Gastrocnemius medialis (tissue), 4 donors: ENCODE results near the gene ANKRD36C.
"Not testable (repeated sequence)": the region's sequence is repeated elsewhere in the genome, so short reads cannot be mapped to it uniquely, and the experiment has no call there.

Source experiments
- POLR2A ChIP-seq, 2 donors: fragments of 450-650 bp; IDR thresholded peaks; one replicate each; pipeline ENCODE4 v1.6.1; 2017; ENCODE audit warnings: antibody characterized with exemption in 2 of 2, mild to moderate bottlenecking in 2 of 2, moderate library complexity in 2 of 2
- TF ChIP-seq, protein P1 (sequence below), 5 experiments: fragments of 450-650 bp in 3 of 5; fragments of 200-600 bp in 2 of 5; sonication (generic) in 2 of 5; IDR thresholded peaks in 4 of 5; conservative IDR thresholded peaks in 1 of 5; 1 replicate in 4 of 5; 2 replicates in 1 of 5; pipeline ENCODE4 v1.5.1; 2016 to 2019; ENCODE audit warnings: antibody characterized with exemption in 5 of 5, mild to moderate bottlenecking in 3 of 5, moderate library complexity in 3 of 5

DNA sequence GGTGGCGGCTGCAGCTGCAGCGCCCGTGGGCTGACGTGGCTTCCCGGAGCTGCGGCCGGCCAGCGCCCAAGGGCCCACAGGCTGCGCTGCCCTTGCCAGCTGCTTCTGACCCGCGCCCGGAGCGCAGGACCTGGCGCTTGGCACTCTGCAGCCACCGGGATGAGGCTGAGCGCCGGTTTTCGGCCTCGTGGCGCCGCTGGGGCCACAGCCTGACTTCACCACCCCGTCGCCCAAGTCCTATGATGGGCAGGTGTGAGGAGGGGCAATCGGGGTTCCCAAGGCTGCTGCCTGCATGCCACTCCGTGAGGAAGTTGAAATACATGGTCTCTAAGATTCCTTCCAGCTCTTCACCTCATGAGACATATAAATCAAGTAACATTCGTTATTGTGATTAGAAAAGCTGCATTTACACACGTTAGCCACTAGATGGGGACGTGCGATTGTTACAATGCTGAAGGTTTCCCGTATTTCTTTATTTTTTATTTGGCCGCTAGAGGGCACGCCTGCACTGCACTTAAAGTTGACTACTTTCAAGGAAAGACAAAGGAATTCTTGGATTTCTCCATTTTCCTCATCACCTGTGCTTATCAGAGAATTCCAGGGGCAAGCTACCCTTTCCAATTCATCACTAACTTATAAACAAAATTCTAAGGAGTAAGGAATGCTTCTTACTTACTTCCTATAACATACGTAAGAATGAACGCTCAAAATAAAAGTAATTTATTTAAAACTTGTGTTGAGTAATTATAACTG lies 1.1 kb upstream of the ANKRD36C start:
- TF ChIP-seq, protein P1, sequence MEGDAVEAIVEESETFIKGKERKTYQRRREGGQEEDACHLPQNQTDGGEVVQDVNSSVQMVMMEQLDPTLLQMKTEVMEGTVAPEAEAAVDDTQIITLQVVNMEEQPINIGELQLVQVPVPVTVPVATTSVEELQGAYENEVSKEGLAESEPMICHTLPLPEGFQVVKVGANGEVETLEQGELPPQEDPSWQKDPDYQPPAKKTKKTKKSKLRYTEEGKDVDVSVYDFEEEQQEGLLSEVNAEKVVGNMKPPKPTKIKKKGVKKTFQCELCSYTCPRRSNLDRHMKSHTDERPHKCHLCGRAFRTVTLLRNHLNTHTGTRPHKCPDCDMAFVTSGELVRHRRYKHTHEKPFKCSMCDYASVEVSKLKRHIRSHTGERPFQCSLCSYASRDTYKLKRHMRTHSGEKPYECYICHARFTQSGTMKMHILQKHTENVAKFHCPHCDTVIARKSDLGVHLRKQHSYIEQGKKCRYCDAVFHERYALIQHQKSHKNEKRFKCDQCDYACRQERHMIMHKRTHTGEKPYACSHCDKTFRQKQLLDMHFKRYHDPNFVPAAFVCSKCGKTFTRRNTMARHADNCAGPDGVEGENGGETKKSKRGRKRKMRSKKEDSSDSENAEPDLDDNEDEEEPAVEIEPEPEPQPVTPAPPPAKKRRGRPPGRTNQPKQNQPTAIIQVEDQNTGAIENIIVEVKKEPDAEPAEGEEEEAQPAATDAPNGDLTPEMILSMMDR (IDR thresholded peaks at IDR 0.05 in 4 of 5, conservative IDR thresholded peaks at IDR 0.05 in 1 of 5), result peak; percentile 83 to 95 (median 94)
- not testable (repeated sequence) for TF ChIP-seq POLR2A (IDR thresholded peaks at IDR 0.05)
